CD4-positive, alpha-beta memory T cell (primary cell): Measurements from ENCODE around the gene RPL28. TPM values are rescaled to one million over a fixed set of nuclear protein-coding genes. Genes with fewer than 3 reads are reported as not detected.

Experiments used
- CTCF ChIA-PET: fragments of 350-600 bp; sonication (Branson Sonifier 250); formaldehyde crosslinking; loops from one replicate; lab custom pipeline; 2021; ENCODE audit warnings: inconsistent platforms; ENCODE audit not compliant: partially characterized antibody; lab: Charles Lee
- POLR2A ChIA-PET: fragments of 350-600 bp; sonication (Branson Sonifier 250); formaldehyde crosslinking; loops from one replicate; lab custom pipeline; 2021; ENCODE audit not compliant: partially characterized antibody; lab: Charles Lee
- DNase-seq, 5 donors: peaks; one replicate each; pipeline versions ENCODE4 v3.0.0 to v3.0.0-alpha.2; 2020 to 2022; ENCODE audit warnings: mixed read lengths in 1 of 5
- H3K27ac ChIP-seq: one replicate; pipeline ENCODE4 v1.7.0; 2013; ENCODE audit warnings: low read depth, low read length
- H3K27me3 ChIP-seq: 2 replicates; pipeline ENCODE4 v1.7.0; 2013; ENCODE audit warnings: mild to moderate bottlenecking, low read length, moderate library complexity; ENCODE audit not compliant: insufficient read depth
- H3K36me3 ChIP-seq: 2 replicates; pipeline ENCODE4 v1.7.0; 2013; ENCODE audit warnings: mild to moderate bottlenecking, low read length, moderate library complexity; ENCODE audit not compliant: insufficient read depth
- H3K4me1 ChIP-seq: 2 replicates; pipeline ENCODE4 v1.7.0; 2013; ENCODE audit warnings: mild to moderate bottlenecking, low read length, moderate library complexity; ENCODE audit not compliant: insufficient read depth
- H3K4me3 ChIP-seq, 2 donors: one replicate each; pipeline ENCODE4 v1.7.0; 2013; ENCODE audit warnings: low read length in 2 of 2, mild to moderate bottlenecking in 1 of 2
- H3K9me3 ChIP-seq, 2 donors: one replicate each; pipeline ENCODE4 v1.7.0; 2013; ENCODE audit warnings: low read length in 2 of 2, control low read depth in 1 of 2; ENCODE audit not compliant: control insufficient read depth in 1 of 2
- H3K27ac Mint-ChIP-seq, 7 donors: one replicate each; pipeline ENCODE4 v1.8.0; 2020 to 2021; ENCODE audit warnings: mixed read lengths in 7 of 7, mild to moderate bottlenecking in 6 of 7, inconsistent platforms in 3 of 7, moderate library complexity in 3 of 7
- H3K27me3 Mint-ChIP-seq, 2 donors: one replicate each; pipeline ENCODE4 v1.8.0; 2020 to 2021; ENCODE audit warnings: mixed read lengths in 2 of 2
- H3K36me3 Mint-ChIP-seq, 2 donors: one replicate each; pipeline ENCODE4 v1.8.0; 2020 to 2021; ENCODE audit warnings: mixed read lengths in 2 of 2, inconsistent platforms in 1 of 2, mild to moderate bottlenecking in 1 of 2
- H3K4me1 Mint-ChIP-seq, 4 donors: one replicate each; pipeline ENCODE4 v1.8.0; 2020 to 2021; ENCODE audit warnings: mixed read lengths in 4 of 4, mild to moderate bottlenecking in 1 of 4
- H3K4me3 Mint-ChIP-seq, 8 donors: one replicate each; pipeline ENCODE4 v1.8.0; 2020 to 2021; ENCODE audit warnings: mixed read lengths in 8 of 8, mild to moderate bottlenecking in 7 of 8, moderate library complexity in 6 of 8, inconsistent platforms in 3 of 8
- H3K9me3 Mint-ChIP-seq, 8 donors: one replicate each; pipeline ENCODE4 v1.8.0; 2020 to 2021; ENCODE audit warnings: mixed read lengths in 8 of 8, mild to moderate bottlenecking in 5 of 8, inconsistent platforms in 3 of 8, moderate library complexity in 1 of 8
- intact Hi-C: fragments of 100-400 bp; cut with micrococcal nuclease; formaldehyde crosslinking; loops from one replicate; pipeline ENCODE4 v1.15.1; 2023
- polyA plus RNA-seq, 2 donors: library from polyadenylated mRNA; unstranded; fragments of 300-500 nt; fragmentation: Illumina TruSeq; gene quantifications; one replicate each; pipeline ENCODE4 v1.2.3, GENCODE V29; 2021
- total RNA-seq, 2 experiments: library from RNA; stranded (reverse); gene quantifications; one replicate each; pipeline ENCODE4 v1.2.3, GENCODE V29; 2021

The RPL28 gene
- total and polyA plus RNA-seq, 4 experiments from 2014 or later: 257 to 3,159 (median 1,960) TPM

- intact Hi-C loops: no loop called here
- peak; percentile 15 to 56 (median 24) for DNase-seq
- peak overlapping the region; percentile 82 for H3K27ac ChIP-seq
- ChIA-PET CTCF (interaction anchor here (1.1 kb wide), 1 partner anchor 40 kb away, joined by 3 read pairs; no protein-coding TSS in a partner anchor), POLR2A (interaction anchor here (0.8 to 1.8 kb wide), 5 partner anchors 40 to 82 kb away, joined by 3 to 5 read pairs (median 5); partner anchors contain the start of genes PPP6R1 and TMEM238)
- H3K36me3 ChIP-seq: peaks cover 3% of the 10 kb centered on the region
- H3K9me3 ChIP-seq: no peaks in the 10 kb centered on the region
- peaks cover 24% of the 10 kb centered on the region for H3K4me1 ChIP-seq
- H3K4me1 Mint-ChIP-seq: peaks cover 9 to 35% (median 18%) of the 10 kb centered on the region in 4 donors
- peaks cover 0 to 5% (median 0%) of the 10 kb centered on the region in 8 donors for H3K9me3 Mint-ChIP-seq
- H3K27me3 ChIP-seq: no peaks in the 10 kb centered on the region
- peaks cover 4 to 16% of the 10 kb centered on the region in 2 donors for H3K36me3 Mint-ChIP-seq
- peak overlapping the region; percentile 74 to 87 (median 80) for H3K4me3 Mint-ChIP-seq
- H3K27me3 Mint-ChIP-seq: peaks cover 1 to 12% of the 10 kb centered on the region in 2 donors
- H3K27ac Mint-ChIP-seq: peak overlapping the region; percentile 76 to 97 (median 92)
- H3K4me3 ChIP-seq: peak overlapping the region in 1 of 2 donors; percentile 67
Measured at GRCh38 chr19:55341171-55341588, 44.6 kb upstream of the RPL28 start.

DNA sequence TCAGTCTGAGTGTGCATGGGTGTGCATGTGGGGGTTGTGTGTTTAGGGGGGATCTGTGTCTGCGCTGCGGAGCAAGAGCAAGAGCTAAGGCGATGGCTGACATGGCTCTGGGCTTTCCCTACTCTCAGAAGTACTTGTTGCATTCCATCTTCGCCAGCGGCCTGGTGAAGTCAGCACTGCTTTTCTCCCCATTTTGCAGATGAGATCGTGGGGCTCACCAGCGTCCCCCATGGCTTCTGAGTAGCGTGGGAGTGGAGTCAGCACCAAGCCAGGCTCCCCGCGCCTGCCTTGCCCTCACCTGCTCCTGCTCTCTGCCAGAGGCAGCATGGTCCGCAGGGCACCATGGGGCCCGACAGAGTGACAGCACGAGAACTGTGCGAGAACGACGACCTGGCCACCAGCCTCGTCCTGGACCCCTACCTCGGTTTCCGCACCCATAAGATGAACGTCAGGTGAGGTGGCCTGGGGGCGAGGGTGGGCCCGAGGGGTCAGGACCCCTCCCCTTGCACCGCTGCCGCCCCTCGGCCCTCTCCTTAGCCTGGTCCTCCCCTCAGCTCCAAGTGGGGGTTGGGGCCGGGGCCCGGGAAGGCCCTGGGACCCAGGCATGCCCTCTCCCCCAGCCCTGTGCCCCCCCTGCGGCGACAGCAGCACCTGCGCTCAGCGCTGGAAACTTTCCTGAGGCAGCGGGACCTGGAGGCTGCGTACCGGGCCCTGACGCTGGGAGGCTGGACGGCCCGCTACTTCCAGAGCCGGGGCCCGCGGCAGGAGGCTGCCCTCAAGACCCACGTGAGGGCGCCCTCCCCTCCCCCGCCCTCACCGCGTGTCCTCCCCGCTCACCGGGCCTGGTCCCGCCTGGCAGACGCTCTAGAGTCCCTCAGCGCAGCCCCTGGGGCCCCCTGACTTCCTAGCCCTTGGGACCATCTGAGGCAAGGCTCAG, 43.9 kb upstream of the RPL28 start:
- Mint-ChIP-seq H3K9me3 (peaks cover 0 to 5% (median 0%) of the 10 kb centered on the region in 8 donors), H3K36me3 (peaks cover 4 to 16% of the 10 kb centered on the region in 2 donors), H3K27ac (peak overlapping the region in 6 of 7 donors; percentile 76 to 97 (median 82)), H3K4me1 (peaks cover 9 to 35% (median 18%) of the 10 kb centered on the region in 4 donors), H3K27me3 (peaks cover 1 to 11% of the 10 kb centered on the region in 2 donors), H3K4me3 (peak overlapping the region in 7 of 8 donors; percentile 30 to 67 (median 64))
- ChIA-PET POLR2A (interaction anchor here (0.8 to 1.8 kb wide), 3 partner anchors 41 to 83 kb away, joined by 3 to 5 read pairs (median 5); partner anchors contain the start of gene PPP6R1), CTCF (interaction anchor here (1.1 kb wide), 1 partner anchor 40 kb away, joined by 3 read pairs; no protein-coding TSS in a partner anchor)
- intact Hi-C loops: no loop called here
- Histone ChIP-seq H3K9me3 (no peaks in the 10 kb centered on the region), H3K27ac (no peak overlapping the region), H3K27me3 (no peaks in the 10 kb centered on the region), H3K4me3 (no peak overlapping the region), H3K4me1 (peaks cover 24% of the 10 kb centered on the region), H3K36me3 (peaks cover 3% of the 10 kb centered on the region)
- DNase-seq: no peak

- Mint-ChIP-seq H3K9me3 (no peaks in the 10 kb centered on the region), H3K27ac (no peak overlapping the region), H3K4me3 (no peak overlapping the region), H3K27me3 (peaks cover 0 to 2% of the 10 kb centered on the region in 2 donors), H3K4me1 (peaks cover 4 to 22% (median 12%) of the 10 kb centered on the region in 4 donors), H3K36me3 (peaks cover 4 to 10% of the 10 kb centered on the region in 2 donors)
- H3K4me1 ChIP-seq: peaks cover 17% of the 10 kb centered on the region
- H3K36me3 ChIP-seq: peaks cover 3% of the 10 kb centered on the region
- intact Hi-C loops: no loop called here
- no peaks in the 10 kb centered on the region for H3K9me3 ChIP-seq
- CTCF ChIA-PET: no interaction called here
- POLR2A ChIA-PET: no interaction called here
- H3K4me3 ChIP-seq: no peak overlapping the region
- H3K27me3 ChIP-seq: no peaks in the 10 kb centered on the region
- DNase-seq: no peak
- H3K27ac ChIP-seq: no peak overlapping the region
Measured at GRCh38 chr19:55344444-55344843, 41.3 kb upstream of the RPL28 start.

GRCh38 chr19:55345101-55345817, 40.5 kb upstream of the RPL28 start:
- peaks cover 3% of the 10 kb centered on the region for H3K36me3 ChIP-seq
- H3K4me1 ChIP-seq: peaks cover 15% of the 10 kb centered on the region
- peak overlapping the region in 1 of 7 donors; percentile 24 for H3K27ac Mint-ChIP-seq
- no peak overlapping the region for H3K4me3 ChIP-seq
- H3K27ac ChIP-seq: no peak overlapping the region
- no peaks in the 10 kb centered on the region for H3K27me3 ChIP-seq
- H3K9me3 Mint-ChIP-seq: no peaks in the 10 kb centered on the region
- H3K4me3 Mint-ChIP-seq: no peak overlapping the region
- peaks cover 2 to 15% (median 9%) of the 10 kb centered on the region in 4 donors for H3K4me1 Mint-ChIP-seq
- ChIA-PET POLR2A (no interaction called here), CTCF (no interaction called here)
- no peaks in the 10 kb centered on the region for H3K27me3 Mint-ChIP-seq
- DNase-seq: no peak
- intact Hi-C loops: no loop called here
- peaks cover 4 to 7% of the 10 kb centered on the region in 2 donors for H3K36me3 Mint-ChIP-seq
- no peaks in the 10 kb centered on the region for H3K9me3 ChIP-seq

- Histone ChIP-seq H3K9me3 (no peaks in the 10 kb centered on the region), H3K36me3 (peaks cover 3% of the 10 kb centered on the region), H3K4me1 (peaks cover 7% of the 10 kb centered on the region), H3K27ac (no peak overlapping the region), H3K27me3 (peaks cover 4% of the 10 kb centered on the region), H3K4me3 (no peak overlapping the region)
- CTCF ChIA-PET: no interaction called here
- Mint-ChIP-seq H3K4me1 (peaks cover 2 to 9% (median 4%) of the 10 kb centered on the region in 4 donors), H3K27me3 (peaks cover 1 to 5% of the 10 kb centered on the region in 2 donors), H3K27ac (no peak overlapping the region), H3K4me3 (no peak overlapping the region), H3K36me3 (peaks cover 4 to 7% of the 10 kb centered on the region in 2 donors), H3K9me3 (no peaks in the 10 kb centered on the region)
- intact Hi-C loops: no loop called here
- POLR2A ChIA-PET: no interaction called here
- DNase-seq: no peak
Measured at GRCh38 chr19:55345818-55346724, 39.7 kb upstream of the RPL28 start.

GRCh38 chr19:55346725-55347441, 38.8 kb upstream of the RPL28 start:
- POLR2A ChIA-PET: interaction anchor here (1.8 to 3.1 kb wide), 2 partner anchors 8 to 60 kb away, joined by 3 to 10 read pairs; partner anchors contain the start of gene KMT5C
- DNase-seq: no peak
- H3K27ac ChIP-seq: no peak overlapping the region
- no peaks in the 10 kb centered on the region for H3K9me3 Mint-ChIP-seq
- CTCF ChIA-PET: interaction anchor here (1.0 kb wide), 1 partner anchor 8 kb away, joined by 3 read pairs; no protein-coding TSS in a partner anchor
- H3K27ac Mint-ChIP-seq: no peak overlapping the region
- H3K4me3 ChIP-seq: no peak overlapping the region
- peaks cover 0 to 8% (median 0%) of the 10 kb centered on the region in 4 donors for H3K4me1 Mint-ChIP-seq
- peaks cover 7% of the 10 kb centered on the region for H3K27me3 ChIP-seq
- intact Hi-C loops: no loop called here
- peaks cover 9 to 13% of the 10 kb centered on the region in 2 donors for H3K27me3 Mint-ChIP-seq
- no peaks in the 10 kb centered on the region for H3K4me1 ChIP-seq
- H3K9me3 ChIP-seq: no peaks in the 10 kb centered on the region
- peaks cover 3% of the 10 kb centered on the region for H3K36me3 ChIP-seq
- peaks cover 4 to 7% of the 10 kb centered on the region in 2 donors for H3K36me3 Mint-ChIP-seq
- no peak overlapping the region for H3K4me3 Mint-ChIP-seq
